Hippocampal formation (tissue), 2 donors: ENCODE data around the gene APOL1.

Source experiments
- DNase-seq, 2 donors: peaks; one replicate each; lab custom pipeline; 2025; lab: John Stamatoyannopoulos, UW

The APOL1 gene

GRCh38 chr22:36308880-36309279 lies 55.9 kb downstream of the APOL1 start:
- no peak for DNase-seq

GRCh38 chr22:36311386-36312085 lies 58.6 kb downstream of the APOL1 start:
- DNase-seq, result no peak

GRCh38 chr22:36315325-36315724 lies 62.4 kb downstream of the APOL1 start:
- no peak for DNase-seq

- DNase-seq, result no peak
Observed at GRCh38 chr22:36316419-36316818, 63.5 kb downstream of the APOL1 start.
